ENCODE results near the gene FBXO33.

FBXO33 gene

GRCh38 chr14:39430762-39431415 lies 1.3 kb downstream of the FBXO33 start:
- DNase-seq: no peak

GRCh38 chr14:39428118-39428517 lies 4.1 kb downstream of the FBXO33 start:
- no peak for DNase-seq

- DNase-seq: no peak
These were observed 5.6 kb downstream of the FBXO33 start for GRCh38 chr14:39426605-39427004.

- no peak for DNase-seq
These were observed 6.3 kb downstream of the FBXO33 start for GRCh38 chr14:39425947-39426346.

GRCh38 chr14:39423793-39424192 lies 8.4 kb downstream of the FBXO33 start:
- no peak for DNase-seq

GRCh38 chr14:39422243-39422642 lies 10.0 kb downstream of the FBXO33 start:
- no peak for DNase-seq

- DNase-seq: no peak
These were observed 13.0 kb downstream of the FBXO33 start for GRCh38 chr14:39419272-39419671.

- no peak for DNase-seq
These were observed 15.2 kb downstream of the FBXO33 start for GRCh38 chr14:39417014-39417413.

GRCh38 chr14:39416072-39416471 lies 16.2 kb downstream of the FBXO33 start:
- no peak for DNase-seq

GRCh38 chr14:39406560-39406959 lies 25.7 kb downstream of the FBXO33 start:
- DNase-seq: no peak

- DNase-seq: no peak
These were observed 33.9 kb downstream of the FBXO33 start for GRCh38 chr14:39398382-39398781.

GRCh38 chr14:39396448-39396847 lies 35.8 kb downstream of the FBXO33 start:
- no peak for DNase-seq

GRCh38 chr14:39395555-39396254 lies 36.5 kb downstream of the FBXO33 start:
- DNase-seq: no peak

GRCh38 chr14:39393289-39393688 lies 38.9 kb downstream of the FBXO33 start:
- no peak for DNase-seq

- DNase-seq: no peak
These were observed 48.1 kb downstream of the FBXO33 start for GRCh38 chr14:39384177-39384576.

GRCh38 chr14:39383741-39384140 lies 48.5 kb downstream of the FBXO33 start:
- no peak for DNase-seq

GRCh38 chr14:39383026-39383660 lies 49.1 kb downstream of the FBXO33 start:
- no peak for DNase-seq

- DNase-seq: no peak
These were observed 49.8 kb downstream of the FBXO33 start for GRCh38 chr14:39382463-39382862.

GRCh38 chr14:39381366-39381765 lies 50.9 kb downstream of the FBXO33 start:
- no peak for DNase-seq

GRCh38 chr14:39376667-39377403 lies 55.4 kb downstream of the FBXO33 start:
- DNase-seq: no peak

- no peak for DNase-seq
These were observed 57.4 kb downstream of the FBXO33 start for GRCh38 chr14:39374851-39375250.

GRCh38 chr14:39372656-39373055 lies 59.6 kb downstream of the FBXO33 start:
- DNase-seq: no peak

- DNase-seq: no peak
These were observed 61.8 kb downstream of the FBXO33 start for GRCh38 chr14:39370415-39370814.

- no peak for DNase-seq
These were observed 63.2 kb downstream of the FBXO33 start for GRCh38 chr14:39369029-39369428.
